ENCODE measurements around the gene SYTL3. TPM values are rescaled to one million over a fixed set of nuclear protein-coding genes. Genes with fewer than 3 reads are reported as not detected.
"Not testable (repeated sequence)": the region's sequence is repeated elsewhere in the genome, so short reads cannot be mapped to it uniquely, and the experiment has no call there.

Gene SYTL3
- 10.5 TPM for polyA plus RNA-seq (ENCODE audit: insufficient read length)

GRCh38 chr6:158649289-158650143 is at the start of gene SYTL3:
SYTL3 (plus strand) TSS chr6:158650054; CDS start chr6:158663269, 13,215 bp downstream.
- DNase-seq, result no peak

GRCh38 chr6:158603261-158604047 is 46.4 kb upstream of the SYTL3 start:
- no peak for DNase-seq

GRCh38 chr6:158604048-158604406 is 45.8 kb upstream of the SYTL3 start:
- DNase-seq, result no peak

- peak; percentile 69 for DNase-seq
Observed at GRCh38 chr6:158605266-158605878, 44.5 kb upstream of the SYTL3 start.

- DNase-seq, result not testable (repeated sequence)
Observed at GRCh38 chr6:158606011-158606410, 43.8 kb upstream of the SYTL3 start.

GRCh38 chr6:158606935-158607334 is 42.9 kb upstream of the SYTL3 start:
- no peak for DNase-seq

GRCh38 chr6:158607411-158608170 is 42.3 kb upstream of the SYTL3 start:
- no peak for DNase-seq

GRCh38 chr6:158608221-158608620 is 41.6 kb upstream of the SYTL3 start:
- no peak for DNase-seq

GRCh38 chr6:158609455-158610155 is 40.2 kb upstream of the SYTL3 start:
- no peak for DNase-seq

GRCh38 chr6:158610319-158610968 is 39.4 kb upstream of the SYTL3 start:
- DNase-seq, result no peak

GRCh38 chr6:158611039-158611438 is 38.8 kb upstream of the SYTL3 start:
- no peak for DNase-seq

GRCh38 chr6:158611541-158612370 is 38.1 kb upstream of the SYTL3 start:
- no peak for DNase-seq

GRCh38 chr6:158614606-158615005 is 35.2 kb upstream of the SYTL3 start:
- DNase-seq, result not testable (repeated sequence)

- not testable (repeated sequence) for DNase-seq
Observed at GRCh38 chr6:158618289-158618688, 31.6 kb upstream of the SYTL3 start.

GRCh38 chr6:158619922-158620801 is 29.7 kb upstream of the SYTL3 start:
- DNase-seq, result no peak

GRCh38 chr6:158620963-158621693 is 28.7 kb upstream of the SYTL3 start:
- DNase-seq, result no peak

GRCh38 chr6:158621694-158622544 is 27.9 kb upstream of the SYTL3 start:
- DNase-seq, result no peak
